ENCODE data around the gene TP63. TPM values are rescaled to one million over a fixed set of nuclear protein-coding genes. Genes with fewer than 3 reads are reported as not detected.

Gene TP63
- total RNA-seq, 1 donor from 2014 or later: 0.13 TPM

DNA sequence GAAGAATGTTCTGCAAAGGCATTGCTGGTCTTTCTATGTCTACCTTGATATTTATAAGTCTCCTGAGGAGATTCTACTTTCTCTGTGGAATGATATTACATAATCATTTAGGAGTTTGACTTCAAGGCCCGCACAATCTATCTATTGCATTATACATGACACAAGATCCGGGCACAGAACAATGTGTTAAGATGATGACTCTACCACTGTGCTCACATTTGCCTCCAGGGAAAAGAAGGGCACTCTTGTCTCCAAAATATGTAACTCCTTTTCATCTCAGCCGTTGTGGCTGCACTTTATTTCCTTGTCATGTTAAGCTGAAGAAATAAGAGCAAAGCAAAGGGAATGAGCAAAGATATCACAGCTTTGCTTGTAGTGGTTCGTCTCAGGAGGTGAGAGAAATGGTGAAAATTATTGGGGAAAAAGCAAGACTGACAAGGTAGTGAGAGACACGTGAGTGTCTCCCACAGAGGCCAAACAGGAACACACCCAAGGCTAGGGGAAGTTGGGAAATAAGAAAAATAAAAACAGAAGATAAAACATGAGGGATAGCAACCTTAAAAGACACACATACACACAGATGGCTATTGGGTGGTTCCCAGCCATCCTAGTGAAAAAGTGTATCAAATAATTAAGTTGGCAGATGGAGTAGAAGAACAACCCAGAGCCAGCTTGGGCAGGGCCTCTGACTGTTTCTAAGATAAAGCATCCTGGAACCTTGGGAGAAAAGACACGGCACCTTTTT is 305.2 kb downstream of the TP63 start:
- TF ChIP-seq, protein P1, sequence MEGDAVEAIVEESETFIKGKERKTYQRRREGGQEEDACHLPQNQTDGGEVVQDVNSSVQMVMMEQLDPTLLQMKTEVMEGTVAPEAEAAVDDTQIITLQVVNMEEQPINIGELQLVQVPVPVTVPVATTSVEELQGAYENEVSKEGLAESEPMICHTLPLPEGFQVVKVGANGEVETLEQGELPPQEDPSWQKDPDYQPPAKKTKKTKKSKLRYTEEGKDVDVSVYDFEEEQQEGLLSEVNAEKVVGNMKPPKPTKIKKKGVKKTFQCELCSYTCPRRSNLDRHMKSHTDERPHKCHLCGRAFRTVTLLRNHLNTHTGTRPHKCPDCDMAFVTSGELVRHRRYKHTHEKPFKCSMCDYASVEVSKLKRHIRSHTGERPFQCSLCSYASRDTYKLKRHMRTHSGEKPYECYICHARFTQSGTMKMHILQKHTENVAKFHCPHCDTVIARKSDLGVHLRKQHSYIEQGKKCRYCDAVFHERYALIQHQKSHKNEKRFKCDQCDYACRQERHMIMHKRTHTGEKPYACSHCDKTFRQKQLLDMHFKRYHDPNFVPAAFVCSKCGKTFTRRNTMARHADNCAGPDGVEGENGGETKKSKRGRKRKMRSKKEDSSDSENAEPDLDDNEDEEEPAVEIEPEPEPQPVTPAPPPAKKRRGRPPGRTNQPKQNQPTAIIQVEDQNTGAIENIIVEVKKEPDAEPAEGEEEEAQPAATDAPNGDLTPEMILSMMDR (IDR thresholded peaks at IDR 0.05; ENCODE audit: insufficient read depth, low read length, poor library complexity, severe bottlenecking): no peak
- Histone ChIP-seq H3K27me3 (ENCODE audit: control insufficient read depth, insufficient read depth, low read length) (no peaks in the 10 kb centered on the region), H3K36me3 (ENCODE audit: control insufficient read depth, insufficient read depth, low read length) (no peaks in the 10 kb centered on the region), H3K4me3 (ENCODE audit: low read depth, low read length) (no peak overlapping the region)
- no peak for DNase-seq (ENCODE audit: low read depth)

DNA sequence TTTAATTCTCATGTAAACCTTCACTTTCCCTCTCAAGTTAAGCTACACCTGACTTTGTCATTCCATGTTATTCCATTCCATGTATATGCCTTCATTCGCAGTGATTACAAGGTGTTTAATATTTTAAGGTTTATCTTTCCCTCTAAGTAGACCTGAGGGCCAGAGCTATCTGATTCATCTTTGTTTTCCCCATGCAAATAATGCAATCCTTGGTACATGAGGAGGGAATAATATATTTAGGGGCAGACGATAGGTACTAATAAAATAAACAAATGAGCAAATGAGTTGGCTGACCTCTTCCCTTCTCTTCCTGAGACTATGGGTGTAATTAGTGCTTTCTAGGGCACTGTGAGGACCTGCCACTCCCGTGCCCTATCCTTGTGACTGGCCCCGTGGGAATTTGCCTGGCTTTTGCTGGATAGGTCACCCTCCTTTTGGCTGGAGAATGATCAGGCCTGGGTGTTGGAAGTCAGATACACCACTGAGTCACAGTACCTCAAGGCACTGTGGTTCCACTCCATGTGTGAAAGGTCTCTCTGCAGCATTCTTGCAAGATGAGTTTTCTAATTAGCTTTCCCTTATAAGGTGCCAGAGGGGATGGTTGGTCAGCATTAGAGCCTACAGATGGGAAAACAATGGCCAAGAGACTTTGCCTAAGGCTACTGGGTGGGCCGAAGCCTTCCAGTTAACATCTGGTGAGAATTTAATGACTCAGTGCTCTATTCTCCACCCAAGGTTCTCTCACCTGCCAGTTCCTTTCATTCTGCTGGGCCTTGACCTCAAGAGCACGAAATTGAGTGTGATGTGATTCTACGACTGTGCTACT is 306.3 kb downstream of the TP63 start:
- TF ChIP-seq, protein P1 (IDR thresholded peaks at IDR 0.05; ENCODE audit: insufficient read depth, low read length, poor library complexity, severe bottlenecking): no peak
- no peaks in the 10 kb centered on the region for H3K27me3 ChIP-seq (ENCODE audit: control insufficient read depth, insufficient read depth, low read length)
- H3K36me3 ChIP-seq (ENCODE audit: control insufficient read depth, insufficient read depth, low read length): no peaks in the 10 kb centered on the region
- no peak overlapping the region for H3K4me3 ChIP-seq (ENCODE audit: low read depth, low read length)
- DNase-seq (ENCODE audit: low read depth): peak; percentile 100

DNA sequence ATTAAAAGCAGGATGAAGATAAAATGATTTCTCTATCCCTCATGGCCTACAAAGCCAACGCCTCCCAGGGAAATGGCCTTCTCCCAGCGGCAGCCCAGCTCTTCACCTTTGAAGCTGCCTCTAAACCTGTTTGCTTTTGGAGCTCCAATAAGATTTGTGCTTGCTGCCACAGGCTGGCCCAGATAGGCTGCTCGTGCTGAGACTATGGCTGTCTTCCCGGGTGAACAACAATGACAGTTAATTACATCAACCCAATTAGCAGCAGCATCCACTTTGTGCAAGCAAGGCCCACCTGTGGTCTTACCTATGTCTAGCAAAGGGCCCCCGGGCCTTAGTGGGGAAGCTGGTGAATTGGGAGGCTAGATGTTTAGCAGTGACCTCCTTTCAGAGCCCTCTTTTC is 309.9 kb downstream of the TP63 start:
- H3K36me3 ChIP-seq (ENCODE audit: control insufficient read depth, insufficient read depth, low read length): no peaks in the 10 kb centered on the region
- TF ChIP-seq, protein P1 (IDR thresholded peaks at IDR 0.05; ENCODE audit: insufficient read depth, low read length, poor library complexity, severe bottlenecking): no peak
- DNase-seq (ENCODE audit: low read depth): no peak
- H3K27me3 ChIP-seq (ENCODE audit: control insufficient read depth, insufficient read depth, low read length): no peaks in the 10 kb centered on the region
- H3K4me3 ChIP-seq (ENCODE audit: low read depth, low read length): no peak overlapping the region

DNA sequence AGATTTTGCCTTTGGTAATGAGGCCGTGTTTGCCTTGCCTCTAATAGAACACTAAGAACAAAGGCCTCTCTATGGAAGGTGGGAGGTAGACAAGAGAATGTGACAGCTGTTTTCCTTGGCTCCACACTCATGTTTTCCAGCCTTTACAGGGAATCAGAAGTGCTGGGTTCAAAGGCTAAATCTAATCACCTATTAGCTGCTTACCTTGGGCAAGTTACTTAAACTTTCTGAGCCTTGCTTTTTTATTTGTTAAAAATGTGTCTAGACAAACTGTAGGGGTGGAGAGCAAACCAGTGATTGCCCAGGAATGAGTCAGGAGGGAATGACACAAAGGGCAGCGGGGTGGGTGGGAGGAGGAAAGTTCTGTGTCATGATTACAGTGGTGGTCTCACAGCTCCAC is 310.5 kb downstream of the TP63 start:
- no peaks in the 10 kb centered on the region for H3K36me3 ChIP-seq (ENCODE audit: control insufficient read depth, insufficient read depth, low read length)
- no peak for DNase-seq (ENCODE audit: low read depth)
- TF ChIP-seq, protein P1 (IDR thresholded peaks at IDR 0.05; ENCODE audit: insufficient read depth, low read length, poor library complexity, severe bottlenecking): no peak
- no peaks in the 10 kb centered on the region for H3K27me3 ChIP-seq (ENCODE audit: control insufficient read depth, insufficient read depth, low read length)
- no peak overlapping the region for H3K4me3 ChIP-seq (ENCODE audit: low read depth, low read length)

DNA sequence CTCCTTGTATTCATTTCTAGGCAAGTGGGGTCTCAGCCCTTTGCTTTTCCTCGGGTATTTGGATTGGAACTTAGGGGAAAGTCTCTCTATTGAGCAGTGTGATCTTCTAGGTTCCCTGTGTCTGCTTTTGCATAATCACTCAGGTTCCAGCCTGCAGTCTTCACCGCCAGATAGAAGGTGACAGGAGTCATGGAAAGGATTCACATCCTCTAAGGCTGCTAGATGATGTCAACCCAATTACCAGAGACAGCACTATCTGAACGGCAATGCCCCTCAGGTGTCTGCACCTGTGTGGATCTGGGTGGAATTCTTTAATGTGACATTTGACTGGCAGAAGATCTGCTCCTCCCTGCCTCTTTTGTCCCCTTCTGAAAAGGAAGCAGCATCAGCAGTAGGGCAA is 311.8 kb downstream of the TP63 start:
- no peaks in the 10 kb centered on the region for H3K27me3 ChIP-seq (ENCODE audit: control insufficient read depth, insufficient read depth, low read length)
- DNase-seq (ENCODE audit: low read depth): no peak
- H3K36me3 ChIP-seq (ENCODE audit: control insufficient read depth, insufficient read depth, low read length): no peaks in the 10 kb centered on the region
- H3K4me3 ChIP-seq (ENCODE audit: low read depth, low read length): no peak overlapping the region
- TF ChIP-seq, protein P1 (IDR thresholded peaks at IDR 0.05; ENCODE audit: insufficient read depth, low read length, poor library complexity, severe bottlenecking): no peak

All from kidney epithelial cell (primary cell).